ENCODE results near the gene FN1.

Gene FN1

GRCh38 chr2:215382011-215382410, 53.9 kb downstream of the FN1 start:
- DNase-seq, result no peak

GRCh38 chr2:215380699-215381098, 55.2 kb downstream of the FN1 start:
- DNase-seq, result no peak

GRCh38 chr2:215379948-215380347, 55.9 kb downstream of the FN1 start:
- no peak for DNase-seq

DNA sequence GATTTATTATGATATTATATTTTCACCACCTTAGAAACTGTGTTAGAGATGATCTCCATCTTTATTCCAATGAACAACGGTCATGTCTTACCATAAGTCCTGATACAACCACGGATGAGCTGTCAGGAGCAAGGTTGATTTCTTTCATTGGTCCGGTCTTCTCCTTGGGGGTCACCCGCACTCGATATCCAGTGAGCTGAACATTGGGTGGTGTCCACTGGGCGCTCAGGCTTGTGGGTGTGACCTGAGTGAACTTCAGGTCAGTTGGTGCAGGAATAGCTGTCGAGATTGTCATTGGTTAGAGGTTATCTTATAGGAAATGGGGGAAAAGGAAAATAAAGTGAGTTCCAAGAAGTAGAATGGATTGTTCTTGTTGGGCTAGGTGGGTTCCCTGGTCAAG, 56.8 kb downstream of the FN1 start:
- DNase-seq, result no peak

- no peak for DNase-seq
Measured at GRCh38 chr2:215378045-215378444, 57.8 kb downstream of the FN1 start.

DNA sequence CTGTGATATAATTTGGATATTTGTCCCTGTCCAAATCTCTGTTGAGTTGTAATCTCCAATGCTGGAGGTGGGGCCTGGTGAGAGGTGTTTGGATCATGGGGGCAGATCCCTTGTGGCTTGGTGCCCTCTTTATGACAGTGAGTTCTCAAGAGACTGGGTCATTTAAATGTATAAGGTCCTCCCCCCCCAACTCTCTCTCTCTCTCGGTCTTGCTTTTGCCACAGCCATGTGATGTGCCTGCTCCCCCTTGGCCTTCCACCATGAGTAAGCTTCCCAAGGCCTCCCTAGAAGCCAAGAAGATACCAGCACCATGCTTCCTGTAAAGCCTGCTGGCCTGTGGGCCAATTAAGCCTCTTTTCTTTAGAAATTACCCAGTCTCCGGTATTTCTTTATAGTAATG, 58.6 kb downstream of the FN1 start:
- DNase-seq, result no peak

DNA sequence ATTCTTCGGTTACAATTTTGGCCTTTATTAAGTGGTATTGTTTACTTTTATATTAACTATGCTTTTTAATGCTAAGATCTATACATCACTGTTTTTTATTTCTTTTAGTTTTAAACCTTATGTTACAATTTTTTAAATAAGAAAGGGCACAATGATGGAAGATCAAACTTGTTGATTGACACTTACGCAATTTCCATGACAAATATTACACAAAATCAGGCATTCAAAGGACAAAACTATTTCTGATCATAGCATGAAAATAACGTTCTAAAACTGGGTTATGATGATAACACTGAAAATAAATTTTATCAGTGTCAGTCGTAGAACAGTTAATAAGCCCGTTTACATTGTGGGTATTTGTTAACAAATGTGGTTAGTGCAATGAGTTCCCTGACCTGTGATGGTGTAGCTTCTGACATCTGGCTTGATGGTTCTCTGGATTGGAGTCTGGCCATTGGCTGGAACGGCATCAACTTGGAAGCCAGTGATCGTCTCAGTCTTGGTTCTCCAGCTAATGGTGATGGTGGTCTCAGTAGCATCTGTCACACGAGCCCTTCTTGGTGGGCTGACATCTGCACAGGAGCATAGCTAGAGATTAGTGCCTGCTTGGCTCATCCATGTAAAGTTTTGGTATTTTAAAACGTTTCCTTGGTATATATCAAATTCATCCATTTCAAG, 59.6 kb downstream of the FN1 start:
- no peak for DNase-seq

DNA sequence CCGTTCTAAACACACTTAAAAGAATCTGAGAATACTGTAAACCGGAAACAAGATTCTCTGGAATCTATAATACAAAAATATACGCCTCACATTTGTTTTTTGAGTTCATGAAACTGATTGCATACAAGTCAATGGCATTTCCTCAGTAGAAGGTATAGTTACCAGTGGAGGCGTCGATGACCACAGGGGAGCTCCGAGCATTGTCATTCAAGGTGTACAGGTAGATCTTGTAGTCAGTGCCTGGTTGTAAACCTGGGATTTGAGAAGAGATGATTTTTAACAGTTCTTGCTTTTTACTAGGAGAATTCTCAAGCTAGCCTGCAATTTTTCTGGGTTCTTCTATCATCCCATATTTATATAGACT, 60.4 kb downstream of the FN1 start:
- DNase-seq, result no peak

DNA sequence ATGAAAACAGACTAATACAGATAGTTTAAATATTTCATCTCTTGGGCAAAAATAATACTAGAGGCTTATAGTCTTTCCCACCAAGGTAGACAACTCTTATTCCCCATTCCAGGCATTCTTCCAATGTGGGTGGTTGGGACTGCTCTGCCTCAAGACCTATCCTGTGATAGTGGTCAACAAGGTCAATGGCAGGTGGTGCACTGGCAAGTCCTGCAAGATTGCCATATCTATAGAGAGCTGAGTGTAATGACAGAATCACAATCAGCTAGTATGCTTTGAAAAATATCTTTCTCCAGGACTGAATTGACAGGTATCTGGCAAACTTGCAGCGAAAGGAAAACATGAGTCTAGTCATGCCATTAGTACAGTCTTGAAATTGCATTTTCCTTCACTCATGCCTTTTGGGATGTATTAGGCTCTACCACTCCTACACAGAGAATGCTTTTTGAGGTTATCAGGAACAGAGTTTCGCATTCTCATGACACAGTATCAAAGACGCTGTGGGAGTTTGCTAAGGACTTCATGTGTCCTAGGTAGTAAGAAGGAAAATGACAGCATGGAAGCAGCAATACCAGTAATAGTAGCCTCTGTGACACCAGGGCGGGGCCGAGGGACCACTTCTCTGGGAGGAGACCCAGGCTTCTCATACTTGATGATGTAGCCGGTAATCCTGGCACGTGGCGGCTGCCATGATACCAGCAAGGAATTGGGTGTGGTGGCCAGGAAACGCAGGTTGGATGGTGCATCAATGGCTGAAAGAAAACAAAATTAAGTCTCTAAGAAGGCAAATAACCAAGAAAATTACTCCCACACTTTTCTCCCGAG, 61.0 kb downstream of the FN1 start:
- DNase-seq, result no peak

- no peak for DNase-seq
Measured at GRCh38 chr2:215374002-215374401, 61.9 kb downstream of the FN1 start.

- no peak for DNase-seq
Measured at GRCh38 chr2:215372968-215373649, 62.8 kb downstream of the FN1 start.

GRCh38 chr2:215371915-215372897, 63.7 kb downstream of the FN1 start:
- DNase-seq, result no peak

GRCh38 chr2:215370112-215370965, 65.5 kb downstream of the FN1 start:
- no peak for DNase-seq

DNA sequence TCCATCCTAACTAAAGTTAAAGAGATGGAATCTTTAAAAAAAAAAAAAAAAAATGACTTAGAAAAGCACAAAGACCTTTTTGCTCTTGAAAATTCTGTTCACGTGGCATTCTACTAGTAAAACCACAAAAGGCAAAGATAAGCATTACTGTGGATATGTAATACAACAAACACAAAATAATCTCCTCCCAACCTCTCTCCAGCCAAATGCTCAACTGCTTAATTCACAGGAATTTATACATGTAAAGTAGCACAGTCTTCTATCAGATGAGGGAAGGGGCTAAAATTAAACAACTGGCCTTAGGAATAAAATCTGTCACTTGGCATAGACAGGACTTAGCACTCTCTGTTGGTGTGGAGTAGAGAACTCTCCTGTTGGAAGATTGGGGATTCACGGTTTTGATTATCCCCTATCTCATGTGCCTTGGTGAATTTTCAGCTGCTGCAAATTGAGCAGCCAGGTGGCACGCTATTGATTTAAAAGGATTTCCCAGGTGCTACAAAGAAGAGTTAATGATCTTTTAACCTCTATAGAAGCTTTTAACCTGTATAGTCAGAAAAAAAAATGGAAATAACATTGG, 66.6 kb downstream of the FN1 start:
- no peak for DNase-seq

GRCh38 chr2:215368493-215368809, 67.4 kb downstream of the FN1 start:
- DNase-seq, result no peak

DNA sequence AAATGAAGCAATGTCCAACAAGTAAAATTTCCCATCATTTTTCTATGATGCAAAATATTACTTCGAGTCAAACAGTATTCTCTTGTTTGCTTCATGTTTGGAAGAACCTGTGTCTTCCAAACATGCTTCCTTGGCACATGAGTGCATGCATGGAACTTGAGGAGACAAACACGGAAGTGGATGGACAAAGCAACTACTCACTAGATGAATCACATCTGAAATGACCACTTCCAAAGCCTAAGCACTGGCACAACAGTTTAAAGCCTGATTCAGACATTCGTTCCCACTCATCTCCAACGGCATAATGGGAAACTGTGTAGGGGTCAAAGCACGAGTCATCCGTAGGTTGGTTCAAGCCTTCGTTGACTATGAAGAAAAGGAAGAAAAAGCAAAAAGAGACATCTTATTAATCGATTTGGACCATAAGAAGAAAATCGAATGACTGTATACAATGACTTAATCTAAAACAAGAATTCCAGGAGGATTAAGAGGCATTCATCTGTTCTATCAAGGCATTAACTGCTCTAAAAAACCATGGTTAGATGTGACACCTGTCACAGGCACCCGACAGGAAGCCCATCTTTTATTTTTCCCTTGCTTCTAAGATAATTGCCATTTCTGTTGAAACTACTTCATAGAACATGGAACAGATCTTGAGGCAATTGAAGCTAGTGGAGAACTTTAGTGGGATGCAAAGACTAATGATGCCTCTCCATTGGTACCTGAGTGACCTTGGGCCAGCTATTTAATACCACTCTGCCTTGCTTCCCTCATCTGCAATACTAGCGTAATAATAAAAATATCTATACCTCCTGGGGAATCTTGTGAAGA, 68.0 kb downstream of the FN1 start:
- no peak for DNase-seq

GRCh38 chr2:215366440-215367032, 69.3 kb downstream of the FN1 start:
- no peak for DNase-seq

- DNase-seq, result no peak
Measured at GRCh38 chr2:215365184-215365658, 70.6 kb downstream of the FN1 start.

GRCh38 chr2:215364157-215365155, 71.4 kb downstream of the FN1 start:
- no peak for DNase-seq
